Measurements from ENCODE around the gene IPO8.
"Not testable (repeated sequence)": the region's sequence is repeated elsewhere in the genome, so short reads cannot be mapped to it uniquely, and the experiment has no call there.

IPO8 gene

GRCh38 chr12:30691122-30691879 is 4.4 kb downstream of the IPO8 start:
- DNase-seq (ENCODE audit: low read depth in 3 of 3, low spot score in 1 of 3): no peak

GRCh38 chr12:30687265-30687986 is 8.2 kb downstream of the IPO8 start:
- DNase-seq (ENCODE audit: low read depth in 3 of 3, low spot score in 1 of 3): no peak

- no peak for DNase-seq (ENCODE audit: low read depth in 3 of 3, low spot score in 1 of 3)
These were observed 16.4 kb downstream of the IPO8 start for GRCh38 chr12:30679241-30679640.

GRCh38 chr12:30678221-30678620 is 17.4 kb downstream of the IPO8 start:
- no peak for DNase-seq (ENCODE audit: low read depth in 3 of 3, low spot score in 1 of 3)

- no peak for DNase-seq (ENCODE audit: low read depth in 3 of 3, low spot score in 1 of 3)
These were observed 34.5 kb downstream of the IPO8 start for GRCh38 chr12:30661210-30661609.

- DNase-seq (ENCODE audit: low read depth in 3 of 3, low spot score in 1 of 3): no peak
These were observed 43.5 kb downstream of the IPO8 start for GRCh38 chr12:30652034-30652696.

GRCh38 chr12:30646821-30647220 is 48.8 kb downstream of the IPO8 start:
- no peak for DNase-seq (ENCODE audit: low read depth in 3 of 3, low spot score in 1 of 3)

- DNase-seq (ENCODE audit: low read depth in 3 of 3, low spot score in 1 of 3): no peak
These were observed 52.3 kb downstream of the IPO8 start for GRCh38 chr12:30643366-30643765.

GRCh38 chr12:30640392-30640791 is 55.3 kb downstream of the IPO8 start:
- no peak for DNase-seq (ENCODE audit: low read depth in 3 of 3, low spot score in 1 of 3)

GRCh38 chr12:30635385-30635784 is 60.3 kb downstream of the IPO8 start:
- DNase-seq (ENCODE audit: low read depth in 3 of 3, low spot score in 1 of 3): no peak

- no peak for DNase-seq (ENCODE audit: low read depth in 3 of 3, low spot score in 1 of 3)
These were observed 63.9 kb downstream of the IPO8 start for GRCh38 chr12:30631740-30632139.

- DNase-seq (ENCODE audit: low read depth in 3 of 3, low spot score in 1 of 3): no peak
These were observed 64.7 kb downstream of the IPO8 start for GRCh38 chr12:30630979-30631285.

- DNase-seq (ENCODE audit: low read depth in 3 of 3, low spot score in 1 of 3): no peak
These were observed 65.3 kb downstream of the IPO8 start for GRCh38 chr12:30630076-30630978.

GRCh38 chr12:30626847-30627246 is 68.8 kb downstream of the IPO8 start:
- no peak for DNase-seq (ENCODE audit: low read depth in 3 of 3, low spot score in 1 of 3)

- DNase-seq (ENCODE audit: low read depth in 3 of 3, low spot score in 1 of 3): no peak
These were observed 71.7 kb downstream of the IPO8 start for GRCh38 chr12:30624009-30624408.

GRCh38 chr12:30622509-30622908 is 73.2 kb downstream of the IPO8 start:
- no peak for DNase-seq (ENCODE audit: low read depth in 3 of 3, low spot score in 1 of 3)

- not testable (repeated sequence) for DNase-seq (ENCODE audit: low read depth in 3 of 3, low spot score in 1 of 3)
These were observed 73.9 kb downstream of the IPO8 start for GRCh38 chr12:30621663-30622241.

- no peak for DNase-seq (ENCODE audit: low read depth in 3 of 3, low spot score in 1 of 3)
These were observed 78.2 kb downstream of the IPO8 start for GRCh38 chr12:30617346-30618016.

- no peak for DNase-seq (ENCODE audit: low read depth in 3 of 3, low spot score in 1 of 3)
These were observed 81.6 kb downstream of the IPO8 start for GRCh38 chr12:30614031-30614430.

- no peak for DNase-seq (ENCODE audit: low read depth in 3 of 3, low spot score in 1 of 3)
These were observed 82.4 kb downstream of the IPO8 start for GRCh38 chr12:30613119-30613830.

Measured in stimulated activated CD4-positive, alpha-beta T cell treated with anti-CD3 and anti-CD28 coated beads, TNF-alpha, amount 100 ng/mL, for 1 hour (primary cell).